HG03196 (cell line): Measurements from ENCODE around the gene ACADSB.

Experiments
- ATAC-seq: cut with Tn5 transposase; IDR thresholded peaks from one replicate; pipeline ENCODE4 v1.9.1; 2021; ENCODE audit not compliant: unreplicated experiment

ACADSB gene

DNA sequence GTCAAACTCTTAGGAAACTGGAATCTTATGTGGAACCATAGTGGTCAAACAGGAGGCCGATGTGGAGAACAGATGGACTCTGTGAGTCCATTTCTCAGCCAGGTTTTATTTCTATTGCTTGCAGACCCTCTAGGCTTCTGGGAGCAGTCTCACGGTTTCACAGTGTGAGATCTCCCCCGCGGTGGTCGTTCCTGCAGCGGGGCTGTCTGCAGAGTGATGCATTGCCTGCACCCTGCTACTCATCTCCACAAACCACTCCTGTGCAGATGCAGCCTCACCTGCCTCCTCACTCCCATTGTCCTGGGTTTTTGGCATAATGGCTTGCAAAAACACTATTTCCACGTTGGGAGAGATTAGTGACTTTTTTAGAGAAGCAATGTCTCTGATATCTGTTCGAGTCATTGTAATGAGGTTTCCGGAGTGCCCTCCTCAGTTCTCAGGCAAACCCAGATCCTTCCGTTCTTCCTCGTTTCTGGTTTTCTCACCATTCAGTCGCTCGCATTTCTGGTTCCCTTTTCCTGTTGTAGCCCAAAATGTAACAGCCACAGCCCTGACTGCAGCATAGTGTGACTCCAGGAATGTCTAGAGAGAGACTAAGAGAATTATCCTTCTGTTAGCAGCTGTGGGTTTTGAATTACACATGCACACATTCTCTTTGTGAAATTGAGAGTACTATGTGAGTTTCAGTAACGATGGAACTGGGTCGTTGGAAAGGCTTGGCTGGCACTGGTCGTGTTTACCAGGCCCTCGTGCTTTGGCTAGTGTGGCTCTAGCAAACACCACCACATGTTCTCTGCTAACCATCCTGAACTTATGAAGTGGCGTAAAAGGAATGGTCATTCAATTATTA is 30.2 kb downstream of the ACADSB start:
- no peak for ATAC-seq

DNA sequence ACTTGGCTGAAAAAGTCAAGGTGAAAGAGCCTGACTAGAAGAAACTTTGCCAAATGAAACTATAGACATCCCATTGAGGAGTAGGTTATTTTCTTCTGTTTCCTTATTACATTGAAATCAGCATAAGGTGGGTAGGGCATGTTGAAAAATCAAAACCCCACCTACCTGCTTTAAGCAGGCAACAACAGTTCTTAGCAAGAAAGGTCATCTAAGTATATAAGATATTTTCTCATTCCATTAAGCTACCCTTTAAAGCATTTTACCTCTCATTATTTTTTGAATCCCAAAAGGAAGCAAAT is 30.8 kb downstream of the ACADSB start:
- ATAC-seq = no peak

DNA sequence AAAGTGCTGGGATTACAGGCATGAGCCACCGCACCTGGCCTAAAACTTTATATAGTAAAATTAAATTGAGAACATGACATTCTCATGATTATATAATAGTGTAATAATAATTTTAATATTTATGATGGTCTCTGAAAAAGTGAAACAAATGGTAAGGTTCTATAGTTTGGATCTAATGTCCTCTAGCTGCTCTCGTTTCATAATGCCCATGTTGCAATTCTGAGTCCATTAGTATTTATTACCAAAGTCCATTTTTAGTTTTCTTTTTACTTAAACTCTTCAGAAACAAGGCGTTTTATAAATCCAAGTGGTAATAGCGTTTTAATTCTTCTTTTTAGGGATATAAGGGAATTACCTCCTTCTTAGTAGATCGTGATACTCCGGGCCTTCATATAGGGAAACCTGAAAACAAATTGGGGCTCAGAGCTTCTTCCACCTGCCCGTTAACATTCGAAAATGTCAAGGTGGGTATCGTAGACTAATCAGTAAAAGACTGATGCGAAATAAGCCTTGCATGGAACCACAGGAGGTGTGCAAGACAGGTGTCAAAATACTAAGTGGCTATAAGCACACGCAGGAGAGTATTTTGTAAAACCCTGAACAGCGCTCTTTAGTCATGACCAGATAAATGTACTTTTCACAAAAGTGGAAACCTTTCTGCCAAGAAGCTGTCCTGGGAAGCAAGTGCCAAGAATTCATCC is 34.1 kb downstream of the ACADSB start:
- no peak for ATAC-seq

DNA sequence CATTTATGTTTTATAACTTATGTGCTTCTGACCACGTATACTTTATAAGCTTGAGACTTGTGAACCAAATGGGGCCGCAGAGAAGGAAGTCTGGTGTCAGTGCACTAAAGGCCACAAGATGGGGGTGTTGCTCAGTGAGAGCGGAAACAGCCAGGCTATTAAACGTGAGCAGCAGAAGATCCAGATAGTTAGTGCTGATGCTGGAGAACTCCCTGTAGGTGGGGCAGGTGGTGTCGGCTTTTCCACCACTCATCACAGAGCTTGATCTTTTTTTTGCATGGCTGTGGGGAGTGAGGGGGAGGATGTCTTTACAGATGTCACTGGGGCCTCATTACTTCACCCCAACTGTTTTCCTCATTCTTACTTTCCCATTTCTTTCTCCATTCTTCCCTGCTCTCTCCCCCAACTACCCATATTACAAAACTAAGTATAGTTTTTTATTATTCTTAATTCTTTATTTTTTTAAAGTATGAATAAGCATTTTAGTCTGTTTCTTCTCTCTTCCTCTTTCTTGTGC is 34.7 kb downstream of the ACADSB start:
- peak; percentile 70 for ATAC-seq

DNA sequence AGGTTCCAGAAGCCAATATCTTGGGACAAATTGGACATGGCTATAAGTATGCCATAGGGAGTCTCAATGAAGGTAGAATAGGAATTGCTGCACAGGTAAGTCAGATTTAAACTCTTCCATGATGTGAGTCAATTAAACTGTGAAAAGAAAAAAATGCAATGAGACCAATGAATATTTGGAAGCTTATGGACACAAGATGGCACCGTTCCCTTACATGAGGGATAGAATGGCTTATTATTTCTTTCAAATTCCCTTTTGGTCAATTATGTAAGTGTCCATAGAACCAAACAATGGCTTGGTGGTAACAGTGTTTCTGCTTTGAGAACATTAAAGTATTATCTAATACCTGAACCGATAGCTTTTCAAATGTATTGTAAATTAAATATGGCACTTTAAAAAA is 35.6 kb downstream of the ACADSB start:
- no peak for ATAC-seq

DNA sequence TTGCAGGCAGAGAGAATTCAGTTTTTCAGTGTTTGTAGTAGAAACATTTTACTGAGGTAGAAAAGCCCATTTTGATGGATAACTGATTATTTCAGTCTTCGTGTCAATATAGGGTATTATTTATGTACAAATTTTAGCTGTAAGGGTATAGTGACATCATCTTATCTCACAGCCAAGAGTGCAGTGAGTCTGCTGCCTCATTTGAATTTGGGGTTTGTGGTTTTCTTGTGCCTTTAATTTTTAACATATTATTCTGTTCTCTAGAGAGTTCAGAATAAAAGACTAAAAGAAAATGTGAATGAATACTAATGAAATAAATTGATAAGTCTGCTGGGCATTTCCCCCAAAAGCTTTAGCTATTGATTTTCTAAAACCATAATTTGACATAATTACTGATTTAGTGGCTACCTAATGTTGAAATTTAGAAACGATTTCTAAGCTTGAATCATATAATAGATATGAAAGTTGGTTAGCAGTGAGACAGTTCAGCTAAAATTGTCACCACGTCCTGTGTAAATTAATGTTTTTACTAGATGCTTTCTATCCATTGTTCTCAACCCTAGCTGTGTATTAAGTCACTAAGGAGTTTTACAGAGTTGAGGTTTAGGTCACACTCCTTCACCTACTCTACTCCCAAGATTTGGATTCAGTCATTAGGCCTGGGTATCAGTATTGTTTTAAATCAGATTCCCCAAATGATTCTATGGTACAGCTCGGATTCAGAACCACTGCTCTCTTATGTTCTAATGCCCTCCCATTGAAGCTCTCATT is 37.3 kb downstream of the ACADSB start:
- no peak for ATAC-seq

DNA sequence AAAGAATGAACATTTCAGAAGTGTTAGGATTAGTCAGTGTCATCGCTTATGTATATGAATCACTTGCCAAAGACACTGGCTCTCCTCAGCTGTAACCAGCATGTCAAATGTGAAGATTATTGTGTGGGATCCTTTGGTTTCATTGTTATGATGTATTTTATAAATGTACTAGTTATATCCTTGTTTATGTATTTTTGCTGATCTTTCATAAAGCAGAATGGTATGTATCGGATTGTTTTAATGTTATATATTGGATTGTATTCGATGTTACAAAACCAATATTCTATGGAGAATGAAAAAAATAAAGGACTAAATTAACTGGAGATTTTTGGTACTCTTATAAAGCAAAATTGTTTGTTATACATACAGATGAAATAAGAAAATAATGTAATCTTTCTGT is 49.2 kb downstream of the ACADSB start:
- ATAC-seq = no peak

DNA sequence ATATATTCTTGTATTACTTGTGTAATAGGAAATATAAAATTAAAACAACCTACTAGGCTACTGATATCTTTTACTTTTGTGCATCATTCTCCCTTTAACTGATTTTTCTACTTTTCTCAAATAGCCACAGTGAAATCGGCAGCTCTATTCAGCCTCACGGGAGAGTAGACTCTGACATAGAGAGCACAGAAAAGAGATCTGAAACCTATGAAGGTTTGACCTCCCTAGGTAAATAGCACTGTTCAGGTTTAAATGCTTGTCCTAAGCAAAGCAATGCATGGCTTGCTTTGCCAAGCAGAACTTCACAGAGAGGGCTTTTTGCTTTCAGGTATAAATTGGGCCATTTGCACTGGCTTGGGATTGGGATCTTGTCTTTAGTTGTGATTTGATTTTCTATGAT is 53.1 kb downstream of the ACADSB start:
- no peak for ATAC-seq

DNA sequence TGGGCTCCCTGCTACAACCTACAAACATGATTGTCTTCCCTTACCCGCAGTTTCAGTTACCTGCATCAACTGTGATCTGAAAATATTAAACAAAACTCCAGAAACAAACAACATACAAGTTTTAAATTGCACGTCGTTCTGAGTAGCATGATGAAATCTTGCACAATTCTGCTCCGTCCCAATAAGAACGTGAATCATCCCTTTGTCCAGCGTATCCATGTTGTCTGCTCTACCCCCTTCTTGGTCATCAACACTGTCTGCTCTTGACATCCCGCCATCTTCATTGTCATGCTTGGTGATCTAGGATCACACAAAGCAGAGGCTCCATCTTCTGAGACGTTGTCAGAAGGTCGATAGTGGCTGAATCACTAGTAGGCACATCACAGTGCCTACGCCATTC is 53.9 kb downstream of the ACADSB start:
- ATAC-seq = no peak

DNA sequence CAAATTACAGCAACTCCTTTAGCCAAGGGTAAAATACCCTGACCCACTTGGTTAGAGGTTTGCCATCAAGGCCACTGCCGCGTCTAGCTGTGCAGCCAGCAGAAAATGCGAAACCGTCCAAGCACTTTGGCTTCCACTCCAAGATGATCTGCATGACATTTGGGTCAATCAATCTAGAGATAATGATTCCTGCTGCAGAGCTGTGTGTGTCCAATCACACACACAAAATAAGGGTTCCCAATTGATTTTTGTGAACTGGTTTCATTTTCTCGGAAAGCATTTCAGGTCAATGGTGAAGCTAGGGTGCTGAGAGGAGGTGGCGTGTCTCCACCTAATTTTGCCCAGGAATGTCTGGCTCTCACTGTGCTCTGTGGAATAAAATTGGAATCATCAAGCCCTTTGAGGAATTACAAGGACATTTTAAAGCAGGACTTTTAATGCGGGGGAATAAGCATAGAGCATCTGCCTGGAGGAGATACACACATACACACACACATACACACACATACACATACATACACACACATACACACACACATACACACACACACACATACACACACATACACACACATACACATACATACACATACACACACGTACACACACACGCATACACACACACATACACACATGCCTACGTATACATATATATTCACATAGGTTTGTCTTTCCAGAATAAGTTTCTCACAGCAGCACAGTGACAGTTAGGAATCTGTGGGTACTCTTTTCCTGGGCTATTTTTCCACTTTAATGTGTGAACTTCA is 59.5 kb downstream of the ACADSB start:
- no peak for ATAC-seq

DNA sequence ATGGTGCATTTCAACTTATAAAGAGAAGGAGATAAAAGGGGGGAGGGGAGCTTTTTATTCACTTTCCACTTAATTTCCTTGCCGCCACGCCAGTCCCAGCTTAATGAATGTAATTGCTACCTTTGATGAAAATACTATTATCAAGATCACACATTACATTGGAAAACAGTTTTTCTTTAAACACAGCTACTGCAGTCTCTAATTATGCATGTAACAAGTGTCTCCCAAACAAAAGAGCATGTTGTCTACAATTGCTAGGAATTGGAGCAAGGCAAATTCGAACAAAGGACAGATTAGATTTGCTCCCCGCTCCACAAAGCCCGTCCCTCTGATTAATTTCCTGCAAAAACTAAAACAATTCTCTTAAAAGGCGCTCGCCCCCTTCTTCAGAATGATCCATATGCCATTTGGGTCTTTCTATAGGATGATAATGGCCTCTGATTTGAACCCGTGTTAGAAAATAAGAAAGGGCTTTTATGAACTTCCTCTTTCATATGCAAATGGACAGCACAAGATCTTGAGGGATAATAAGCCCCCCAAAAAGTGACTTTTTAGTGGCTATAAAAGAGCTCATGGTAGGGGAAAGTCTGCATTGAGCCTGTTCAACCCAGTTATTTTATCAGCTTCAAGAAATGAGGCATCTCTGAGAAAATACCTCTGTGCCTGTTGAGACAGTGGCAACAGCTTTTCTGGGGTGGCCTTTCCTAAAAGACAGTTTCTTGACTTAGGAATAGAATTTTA is 60.6 kb downstream of the ACADSB start:
- no peak for ATAC-seq

DNA sequence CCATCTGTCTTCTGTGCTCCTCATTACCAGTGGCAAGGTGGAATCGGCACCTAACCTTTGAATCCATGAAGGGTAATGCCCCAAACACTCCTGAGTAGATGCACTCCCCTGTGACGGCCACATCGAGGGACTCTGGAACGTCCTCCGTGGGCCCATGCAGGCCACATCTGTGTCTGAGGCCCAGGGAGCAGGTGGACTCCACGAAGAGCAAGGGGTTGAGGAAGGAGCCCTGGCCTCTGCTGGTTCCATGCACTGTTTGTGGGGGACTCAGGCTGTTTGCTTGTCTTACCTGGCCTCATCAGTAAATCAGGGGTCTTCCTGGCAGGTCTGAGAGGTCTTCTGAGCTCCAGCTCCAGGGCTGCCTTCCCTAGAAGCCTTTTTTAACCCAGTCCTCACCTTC is 64.4 kb downstream of the ACADSB start:
- ATAC-seq = no peak

DNA sequence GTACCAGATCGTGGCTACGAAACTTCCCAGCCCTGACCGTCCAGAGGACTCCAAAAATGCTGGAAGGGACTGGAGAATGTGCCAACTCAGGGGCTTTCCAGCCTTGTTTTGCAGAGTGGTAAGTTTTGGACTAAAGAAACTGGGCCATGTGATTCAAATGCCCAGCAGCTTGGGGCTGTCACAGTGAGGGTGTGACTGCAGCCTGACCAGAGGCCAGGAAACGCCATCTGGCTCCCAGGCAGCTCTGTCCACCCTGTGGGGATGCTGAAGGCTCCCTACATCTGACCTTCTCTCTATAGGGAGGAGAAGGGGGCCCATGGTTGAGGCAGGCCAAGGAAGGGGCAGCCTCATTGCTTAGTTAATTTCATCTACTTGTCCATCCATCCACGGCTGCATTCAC is 65.4 kb downstream of the ACADSB start:
- ATAC-seq = no peak

DNA sequence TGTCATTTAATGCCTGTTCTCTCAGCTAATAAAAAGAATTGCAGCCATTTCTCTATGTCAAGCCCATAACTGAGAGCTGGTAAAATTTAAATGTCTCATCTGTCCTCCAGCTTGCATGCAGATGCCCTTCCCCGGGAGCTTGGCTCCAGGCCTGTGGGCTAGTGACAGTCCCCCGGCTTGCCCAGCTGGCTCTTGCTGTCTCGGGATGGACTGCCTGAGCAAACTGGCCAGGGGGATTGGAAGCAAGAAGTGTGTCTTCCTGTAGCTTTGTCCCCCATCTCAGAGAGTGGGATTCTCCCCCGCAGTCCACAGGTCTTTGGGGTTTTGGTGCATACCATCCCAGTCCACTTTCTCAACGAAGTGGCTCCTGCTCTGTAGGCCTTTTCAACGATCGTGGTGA is 73.1 kb downstream of the ACADSB start:
- no peak for ATAC-seq

DNA sequence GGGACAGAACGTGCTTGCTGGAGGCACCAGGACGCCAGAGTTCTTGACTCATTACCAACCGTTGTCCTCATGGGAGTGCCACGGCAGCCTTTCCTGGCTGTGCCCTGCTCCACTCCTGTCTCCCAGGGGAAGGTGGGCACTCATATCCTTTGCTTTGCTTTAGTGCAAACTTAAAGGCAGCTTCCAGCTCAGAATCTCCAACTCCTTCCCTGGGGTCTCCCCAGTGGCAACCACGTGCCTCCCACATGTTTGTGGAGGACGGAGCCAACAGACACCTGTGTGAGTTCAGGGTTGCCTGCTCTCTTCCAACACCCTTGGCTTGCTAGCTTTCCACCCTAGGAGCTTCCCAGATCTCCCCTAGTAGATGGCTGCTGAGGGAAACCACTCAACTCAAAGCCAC is 75.0 kb downstream of the ACADSB start:
- no peak for ATAC-seq

DNA sequence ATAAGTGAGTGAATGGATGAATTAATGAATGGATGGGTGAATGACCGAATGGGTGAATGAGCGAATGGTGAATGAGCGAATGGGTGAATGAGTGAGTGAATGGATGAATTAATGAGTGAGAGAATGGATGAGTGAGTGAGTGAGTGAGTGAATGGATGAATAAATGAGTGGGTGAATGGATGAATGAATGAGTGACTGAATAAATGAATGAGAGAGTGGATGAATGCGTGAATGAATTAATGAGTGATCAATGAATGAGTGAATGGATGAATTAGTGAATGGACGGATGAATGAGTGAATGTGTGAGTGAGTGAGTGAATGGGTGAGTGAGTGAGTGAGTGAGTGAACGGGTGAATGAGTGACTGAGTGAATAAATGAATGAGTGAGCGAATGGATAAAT is 77.5 kb downstream of the ACADSB start:
- ATAC-seq = no peak

DNA sequence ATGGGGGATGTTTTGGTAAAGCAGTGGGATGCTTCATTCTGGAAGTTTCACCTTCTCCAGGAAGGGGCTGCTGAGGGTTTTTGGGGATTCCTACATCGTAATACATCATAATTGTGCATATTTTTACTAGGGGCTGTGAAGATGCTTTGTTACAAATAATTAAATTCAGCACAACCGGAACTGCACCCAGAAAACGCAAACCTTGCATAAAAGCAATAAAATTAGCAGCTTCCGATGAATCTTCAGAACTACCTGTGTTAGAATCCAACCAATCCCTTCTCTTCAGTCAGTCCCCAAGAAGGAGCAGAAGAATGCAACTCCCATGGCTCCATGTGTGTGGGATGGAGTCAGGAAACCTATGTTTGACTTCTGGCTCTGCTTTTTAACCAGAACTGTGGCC is 78.5 kb downstream of the ACADSB start:
- no peak for ATAC-seq

DNA sequence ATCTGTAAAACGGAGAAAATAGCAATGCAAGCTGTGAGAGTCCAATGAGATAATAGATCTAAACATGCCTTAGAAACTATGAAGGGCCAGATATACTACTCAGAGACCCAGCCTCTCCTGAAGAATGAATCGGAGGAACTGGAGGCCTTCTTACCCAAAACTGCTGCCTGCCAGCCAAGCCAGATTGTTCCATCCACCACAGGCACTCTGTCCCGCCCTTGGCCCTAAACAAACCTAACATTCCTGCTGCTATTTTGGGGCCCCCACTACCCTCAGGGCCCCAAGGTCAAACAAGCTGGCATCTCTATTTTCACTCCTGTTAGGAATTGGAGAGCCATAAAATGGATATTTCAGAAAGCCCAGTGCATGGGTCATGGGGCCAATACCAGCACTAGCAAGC is 79.0 kb downstream of the ACADSB start:
- no peak for ATAC-seq

DNA sequence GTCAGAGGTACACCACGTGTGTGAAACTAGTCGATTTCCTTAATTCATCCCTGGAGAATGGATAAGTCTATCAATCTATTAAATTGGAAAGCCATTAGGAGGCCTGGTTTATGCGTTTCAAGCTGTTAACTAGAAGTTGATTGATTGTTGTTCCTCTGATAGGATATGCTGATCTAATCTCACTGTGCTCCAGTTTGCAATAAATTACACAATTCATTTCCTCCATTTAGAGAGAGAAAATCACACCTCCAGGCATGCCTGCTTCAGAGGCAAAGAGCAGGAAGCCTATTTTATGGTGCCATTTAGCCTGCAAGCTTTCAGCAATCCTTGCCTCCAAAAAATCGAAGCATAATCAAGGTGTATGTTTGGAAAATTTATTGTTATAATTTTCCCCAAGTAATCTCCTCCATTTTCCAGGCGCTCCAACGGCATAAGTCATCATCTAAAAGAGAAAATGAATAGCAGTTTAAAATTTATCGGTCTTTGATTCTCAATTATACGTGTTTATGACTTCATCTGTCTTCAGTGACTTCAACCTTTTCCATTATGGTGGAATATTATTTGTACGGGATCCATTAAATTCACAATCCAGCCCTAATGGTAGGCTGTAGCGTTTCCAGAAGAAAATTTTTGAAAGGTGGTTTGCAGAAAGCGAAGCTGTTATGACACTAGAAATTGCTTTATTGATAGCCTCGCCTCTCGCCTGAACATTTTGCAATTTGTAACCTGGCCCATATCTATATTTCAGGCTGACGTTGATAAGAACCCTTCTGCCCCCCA is 84.0 kb downstream of the ACADSB start:
- no peak for ATAC-seq

DNA sequence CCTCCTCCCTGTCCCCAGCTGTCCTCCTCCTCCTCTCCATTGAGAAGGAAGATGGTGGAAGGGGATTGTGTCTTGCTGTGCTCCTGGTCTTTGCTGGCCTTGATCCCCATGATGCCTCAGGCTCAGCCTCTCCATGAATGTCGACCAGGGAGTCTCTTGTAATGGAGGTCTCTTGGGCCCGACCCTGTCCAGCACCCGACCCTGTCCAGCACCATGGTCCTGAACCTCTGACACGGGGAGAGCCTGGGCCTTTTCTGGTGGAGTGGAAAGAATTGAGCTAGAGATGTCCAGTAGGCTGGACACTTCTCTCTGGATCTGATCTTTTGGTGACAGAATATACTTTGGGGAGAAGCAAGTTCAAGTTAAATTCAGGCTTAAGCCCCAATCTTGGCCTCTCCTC is 84.7 kb downstream of the ACADSB start:
- ATAC-seq = no peak
